Activated CD8-positive, alpha-beta memory T cell treated with anti-CD3 and anti-CD28 coated beads, Interleukin-2, amount 10 ng/mL, durations not matched to agents 7 days and 5 days (primary cell): ENCODE results near the gene RALY. TPM values are rescaled to one million over a fixed set of nuclear protein-coding genes. Genes with fewer than 3 reads are reported as not detected.

Experiments used
- microRNA-seq: library from miRNA; unstranded; fragments of <30 nt; microRNA quantifications from one replicate; pipeline ENCODE4 v1.2.0, GENCODE V29; 2022
- total RNA-seq, 2 experiments: library from RNA; stranded (reverse); gene quantifications; one replicate each; pipeline ENCODE4 v1.2.3, GENCODE V29; 2021

The RALY gene
- total RNA-seq, 2 experiments from 2014 or later: 177 to 221 TPM

Small RNA genes lying within 50 kb of the gene (microRNA-seq; reads per million reads assigned to microRNA genes)
- not detected for gene MIR4755

Other genes with a start within 250 kb of the RALY start
- gene CHMP4B, start 182.6 kb upstream of the RALY start, total RNA-seq: 10 to 100 TPM; 79.4 to 81.9 TPM
- gene EIF2S2, start 118.3 kb downstream of the RALY start, total RNA-seq: 100 to 1,000 TPM in 1 of 2 experiments, 10 to 100 TPM in 1; 87.7 to 106 TPM
- gene ASIP, start 247.5 kb downstream of the RALY start, total RNA-seq: not detected